Colonic mucosa (tissue), 4 donors: ENCODE data around the gene RIPOR2. TPM values are rescaled to one million over a fixed set of nuclear protein-coding genes. Genes with fewer than 3 reads are reported as not detected.

Source experiments
- DNase-seq: peaks from one replicate; pipeline ENCODE4 v3.0.0-alpha.2; 2020
- H3K27ac ChIP-seq: fragments of 200-600 bp; one replicate; pipeline ENCODE4 v1.8.0; 2021
- H3K27me3 ChIP-seq: fragments of 200-600 bp; one replicate; pipeline ENCODE4 v1.8.0; 2021
- H3K36me3 ChIP-seq: fragments of 200-600 bp; one replicate; pipeline ENCODE4 v1.8.0; 2021
- H3K4me1 ChIP-seq: fragments of 200-600 bp; one replicate; pipeline ENCODE4 v1.8.0; 2021; ENCODE audit warnings: mild to moderate bottlenecking
- H3K4me3 ChIP-seq: fragments of 200-600 bp; one replicate; pipeline ENCODE4 v1.8.0; 2021
- H3K9ac ChIP-seq, 2 donors: one replicate each; pipeline ENCODE4 v1.7.0; 2013; ENCODE audit warnings: control low read depth in 2 of 2, low read depth in 2 of 2, low read length in 2 of 2
- H3K9me3 ChIP-seq: fragments of 200-600 bp; one replicate; pipeline ENCODE4 v1.8.0; 2021
- CTCF ChIP-seq: fragments of 200-600 bp; IDR thresholded peaks from one replicate; pipeline ENCODE4 v1.8.0; 2022; ENCODE audit warnings: antibody characterized with exemption, mild to moderate bottlenecking
- intact Hi-C: fragments of 100-400 bp; cut with DNase I; formaldehyde crosslinking; loops from one replicate; pipeline ENCODE4 v1.14.1; 2022
- total RNA-seq, 2 donors: library from RNA; stranded (reverse); fragmentation: NEBNext Ultra II Directional in 1 of 2; extraction: Animal tissue kit (Norgen Biotek cat#: 25700) in 1 of 2; gene quantifications; one replicate each; pipeline ENCODE4 v1.2.1, GENCODE V29; 2021
- donor health status: healthy.
- donor health status: DM: no; HTN: no; CAD: no.
- donor health status: DM: no; HTN: no; CAD: no.

The RIPOR2 gene
- total RNA-seq, 2 donors from 2014 or later = 1.8 to 2.0 TPM

- no peak for TF ChIP-seq CTCF
Measured at GRCh38 chr6:24924580-24925356, 11.0 kb downstream of the RIPOR2 start.

GRCh38 chr6:24923885-24924401, 11.8 kb downstream of the RIPOR2 start:
- H3K4me3 ChIP-seq = no peak overlapping the region

More at GRCh38 chr6:24924580-24925356, 11.0 kb downstream of the RIPOR2 start:
- Histone ChIP-seq H3K27me3 (no peaks in the 10 kb centered on the region), H3K9ac (no peak overlapping the region), H3K4me3 (no peak overlapping the region), H3K9me3 (no peaks in the 10 kb centered on the region), H3K36me3 (no peaks in the 10 kb centered on the region), H3K4me1 (no peaks in the 10 kb centered on the region), H3K27ac (no peak overlapping the region)
- DNase-seq = no peak
- intact Hi-C loops = no loop called here

GRCh38 chr6:24922814-24923213, 12.9 kb downstream of the RIPOR2 start:
- Histone ChIP-seq H3K27ac (no peak overlapping the region), H3K9ac (no peak overlapping the region), H3K4me1 (no peaks in the 10 kb centered on the region), H3K27me3 (no peaks in the 10 kb centered on the region), H3K36me3 (no peaks in the 10 kb centered on the region), H3K4me3 (no peak overlapping the region), H3K9me3 (no peaks in the 10 kb centered on the region)
- intact Hi-C loops = no loop called here
- DNase-seq = no peak
- no peak for TF ChIP-seq CTCF

More at GRCh38 chr6:24923885-24924401, 11.8 kb downstream of the RIPOR2 start:
- no peak for DNase-seq
- intact Hi-C loops = no loop called here
- Histone ChIP-seq H3K27ac (no peak overlapping the region), H3K9me3 (no peaks in the 10 kb centered on the region), H3K36me3 (no peaks in the 10 kb centered on the region), H3K9ac (no peak overlapping the region), H3K4me1 (no peaks in the 10 kb centered on the region), H3K27me3 (no peaks in the 10 kb centered on the region)
- no peak for TF ChIP-seq CTCF

GRCh38 chr6:24922170-24922569, 13.6 kb downstream of the RIPOR2 start:
- no peak for TF ChIP-seq CTCF
- Histone ChIP-seq H3K9ac (no peak overlapping the region), H3K27ac (no peak overlapping the region), H3K27me3 (no peaks in the 10 kb centered on the region), H3K4me3 (no peak overlapping the region), H3K9me3 (no peaks in the 10 kb centered on the region), H3K4me1 (no peaks in the 10 kb centered on the region), H3K36me3 (no peaks in the 10 kb centered on the region)
- DNase-seq = no peak
- intact Hi-C loops = no loop called here

- intact Hi-C loops = no loop called here
- Histone ChIP-seq H3K27ac (no peak overlapping the region), H3K27me3 (no peaks in the 10 kb centered on the region), H3K9me3 (no peaks in the 10 kb centered on the region), H3K9ac (no peak overlapping the region), H3K4me3 (no peak overlapping the region), H3K4me1 (no peaks in the 10 kb centered on the region), H3K36me3 (no peaks in the 10 kb centered on the region)
- DNase-seq = no peak
- no peak for TF ChIP-seq CTCF
Measured at GRCh38 chr6:24920136-24920535, 15.6 kb downstream of the RIPOR2 start.
